K562 (cell line): ENCODE measurements around the gene ASMTL. TPM values are rescaled to one million over a fixed set of nuclear protein-coding genes. Genes with fewer than 3 reads are reported as not detected.

Experiments used
- ARID1B ChIP-seq: fragments of 450-650 bp; IDR thresholded peaks from 2 replicates; pipeline ENCODE4 v1.6.1; 2016; ENCODE audit warnings: antibody characterized with exemption, mild to moderate bottlenecking, inconsistent platforms
- CEBPG ChIP-seq, 3 experiments: fragments of 200-800 bp in 1 of 3; sonication (Bioruptor generic) in 1 of 3; sonication (generic) in 1 of 3; formaldehyde crosslinking in 1 of 3; IDR thresholded peaks in 2 of 3; conservative IDR thresholded peaks in 1 of 3; 2 replicates each; pipeline versions ENCODE4 v1.6.1 to v1.8.0; 2016 to 2022; ENCODE audit warnings: missing compliant biosample characterization in 2 of 3, missing genetic modification characterization in 2 of 3, mild to moderate bottlenecking in 1 of 3, missing genetic modification reagents in 1 of 3
- CHD2 ChIP-seq: IDR thresholded peaks from 2 replicates; pipeline ENCODE4 v1.6.1; 2011; ENCODE audit warnings: low read depth, low read length
- HDAC8 ChIP-seq: fragments of 450-650 bp; IDR thresholded peaks from 2 replicates; pipeline ENCODE4 v1.6.1; 2016; ENCODE audit warnings: mild to moderate bottlenecking, missing genetic modification characterization, moderate library complexity, missing compliant biosample characterization
- HMG20A ChIP-seq: fragments of 450-650 bp; formaldehyde crosslinking; conservative IDR thresholded peaks from 2 replicates; pipeline ENCODE4 v1.4.0; 2020; ENCODE audit warnings: mild to moderate bottlenecking, mixed read lengths
- HNRNPL ChIP-seq: fragments of 200-400 bp; formaldehyde crosslinking; IDR thresholded peaks from 2 replicates; pipeline ENCODE4 v1.6.1; 2017; ENCODE audit warnings: low read depth, mild to moderate bottlenecking, low read length
- MAZ ChIP-seq, 2 experiments: fragments of 450-650 bp in 1 of 2; sonication (generic) in 1 of 2; formaldehyde crosslinking; IDR thresholded peaks in 1 of 2; conservative IDR thresholded peaks in 1 of 2; 2 replicates each; pipeline versions ENCODE4 v1.4.0 to v1.5.0; 2020; ENCODE audit warnings: mild to moderate bottlenecking in 1 of 2, missing genetic modification reagents in 1 of 2
- MED1 ChIP-seq: sonication (generic); formaldehyde crosslinking; IDR thresholded peaks from 2 replicates; pipeline ENCODE4 v1.8.1; 2023; ENCODE audit warnings: missing genetic modification reagents, borderline replicate concordance
- PHB2 ChIP-seq: fragments of 450-650 bp; IDR thresholded peaks from 2 replicates; pipeline ENCODE4 v1.6.1; 2017; ENCODE audit warnings: low read depth
- PHTF2 ChIP-seq: fragments of 250-450 bp; sonication (Bioruptor Pico); IDR thresholded peaks from 2 replicates; pipeline ENCODE4 v1.5.0; 2021; ENCODE audit warnings: mild to moderate bottlenecking
- POLR3A ChIP-seq: IDR thresholded peaks from 2 replicates; pipeline ENCODE4 v1.6.1; 2011; ENCODE audit warnings: borderline replicate concordance, mild to moderate bottlenecking, moderate library complexity; ENCODE audit not compliant: insufficient read length, insufficient read depth; ENCODE audit errors: extremely low read depth
- RBFOX2 ChIP-seq: fragments of 200-400 bp; formaldehyde crosslinking; IDR thresholded peaks from 2 replicates; pipeline ENCODE4 v1.6.1; 2017; ENCODE audit warnings: low read depth, mild to moderate bottlenecking, low read length, moderate library complexity
- RFX5 ChIP-seq: IDR thresholded peaks from 2 replicates; pipeline ENCODE4 v1.6.1; 2011; ENCODE audit warnings: low read depth, mild to moderate bottlenecking, improper control_type of control experiment, low read length
- RUNX1 ChIP-seq: sonication (generic); IDR thresholded peaks from 2 replicates; pipeline ENCODE4 v1.6.1; 2016; ENCODE audit warnings: antibody characterized with exemption, low read depth
- SMAD1 ChIP-seq: fragments of 150-350 bp; IDR thresholded peaks from 2 replicates; pipeline ENCODE4 v1.6.1; 2014; ENCODE audit warnings: low read length, low read depth; ENCODE audit not compliant: partially characterized antibody
- SMAD4 ChIP-seq: fragments of 250-450 bp; sonication (Bioruptor Pico); conservative IDR thresholded peaks from 2 replicates; pipeline ENCODE4 v1.8.0; 2021; ENCODE audit warnings: inconsistent platforms, mild to moderate bottlenecking, moderate library complexity
- TAF15 ChIP-seq: fragments of 200-400 bp; formaldehyde crosslinking; IDR thresholded peaks from 2 replicates; pipeline ENCODE4 v1.6.1; 2017; ENCODE audit warnings: mild to moderate bottlenecking, low read depth, low read length, moderate library complexity
- TBP ChIP-seq: optimal IDR thresholded peaks from 2 replicates; pipeline ENCODE3; 2011; ENCODE audit warnings: low read depth, low read length, improper control_type of control experiment
- ZNF551 ChIP-seq: fragments of 250-450 bp; sonication (Bioruptor Pico); IDR thresholded peaks from 2 replicates; pipeline ENCODE4 v1.5.0; 2021; ENCODE audit warnings: mild to moderate bottlenecking, moderate library complexity
- polyA plus RNA-seq, 8 experiments: library from polyadenylated mRNA; depleted of rRNA in 4 of 8; stranded (reverse) in 5 of 8; unstranded in 3 of 8; fragments of >200 nt; fragmentation: Nextera tagmentation in 2 of 8; fragmentation: Illumina TruSeq in 1 of 8; extraction: Ambion mirVana in 2 of 8; extraction: Trizol in 1 of 8; gene quantifications; 2 replicates each; pipeline versions ENCODE4 v1.2.1 to v1.2.3, GENCODE V29; 2011 to 2014; ENCODE audit warnings: inconsistent platforms in 1 of 8, missing spikeins in 1 of 8
- total RNA-seq, 7 experiments: library from RNA; depleted of rRNA in 6 of 7; stranded (reverse); fragments of >200 nt in 6 of 7; fragmentation: Illumina TruSeq in 2 of 7; extraction: Trizol in 2 of 7; gene quantifications; 2 replicates each; pipeline versions ENCODE4 v1.2.1 to v1.2.3, GENCODE V29; 2011 to 2021; ENCODE audit warnings: low replicate concordance in 1 of 7
- TF ChIP-seq, protein P1 (sequence below), 2 experiments: fragments of 450-650 bp in 1 of 2; sonication (generic) in 1 of 2; formaldehyde crosslinking; conservative IDR thresholded peaks; 2 replicates each; pipeline versions ENCODE4 v1.4.0 to v1.8.1; 2020 to 2022; ENCODE audit warnings: mild to moderate bottlenecking in 1 of 2, missing genetic modification reagents in 1 of 2
- TF ChIP-seq, protein P2 (sequence below): fragments of 250-450 bp; sonication (Bioruptor Pico); IDR thresholded peaks from 2 replicates; pipeline ENCODE4 v1.5.1; 2021; ENCODE audit warnings: mild to moderate bottlenecking
- TF ChIP-seq, protein P3 (sequence below), 2 experiments: fragments of 150-350 bp in 1 of 2; IDR thresholded peaks; 2 replicates each; pipeline ENCODE4 v1.6.1; 2012 to 2016; ENCODE audit warnings: low read depth in 2 of 2, low read length in 2 of 2, mild to moderate bottlenecking in 1 of 2, moderate library complexity in 1 of 2

Gene ASMTL
- total and polyA plus RNA-seq, 9 of the 15 experiments (the other 6 are each of a cell fraction or from before 2014, with no cell fraction given) = 0.56 to 20.6 (median 7.6) TPM

DNA sequence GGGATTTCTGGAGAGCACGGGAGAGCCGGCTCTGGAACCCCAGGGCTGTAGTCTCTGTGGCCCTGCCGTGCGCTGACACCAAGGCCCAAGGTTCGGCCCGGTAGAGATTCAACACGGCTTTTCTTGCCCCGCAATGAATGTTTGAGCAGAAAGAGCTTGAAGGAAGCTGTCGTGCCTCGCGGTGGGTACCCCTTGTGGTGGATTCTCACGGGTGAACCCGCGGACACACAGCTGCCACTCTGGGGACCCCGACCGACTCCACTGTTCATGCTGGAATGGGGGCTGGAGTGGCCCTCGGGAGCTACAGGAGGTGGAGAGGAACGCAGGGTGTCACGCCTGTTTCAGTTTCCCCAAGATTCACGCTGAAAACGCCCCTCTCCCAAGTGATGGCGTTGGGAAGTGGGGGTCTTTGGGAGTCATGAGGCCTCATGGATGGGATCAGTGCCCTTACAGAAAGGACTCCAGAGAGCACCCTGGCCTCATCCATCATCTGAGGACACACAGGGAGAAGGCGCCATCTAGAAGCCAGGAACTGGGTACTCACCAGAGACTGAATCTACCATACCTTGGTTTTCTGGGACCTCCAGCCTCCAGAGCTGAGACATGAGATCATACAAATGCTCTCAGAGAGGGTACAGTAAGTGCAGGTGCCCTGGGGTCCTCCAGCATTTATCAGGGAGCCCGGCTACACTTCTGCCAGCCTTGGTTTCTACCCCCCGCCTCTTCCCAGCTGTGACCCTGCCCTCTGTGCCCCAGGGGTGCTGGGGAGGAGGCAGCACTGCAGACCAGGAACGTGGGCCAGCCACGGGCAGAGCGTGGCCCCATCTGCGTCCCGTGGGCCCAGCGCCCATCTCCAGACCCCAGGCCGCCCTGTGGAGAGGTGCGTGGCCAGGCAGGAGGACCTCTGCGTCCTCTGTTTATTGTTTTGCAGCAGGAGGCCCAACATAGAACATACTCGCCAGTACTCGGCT is 67.2 kb downstream of the ASMTL start (continued):
- TF ChIP-seq CEBPG (CRISPR knock-in tag; IDR thresholded peaks at IDR 0.05) (no peak), CEBPG (tag; conservative IDR thresholded peaks at IDR 0.05 in 1 of 2, IDR thresholded peaks at IDR 0.05 in 1 of 2) (no peak), RUNX1 (no peak), HNRNPL (no peak), ARID1B (no peak), CHD2 (no peak), MED1 (no peak), TBP (no peak), RFX5 (no peak), MAZ (CRISPR knock-in tag; conservative IDR thresholded peaks at IDR 0.05 in 1 of 2, IDR thresholded peaks at IDR 0.05 in 1 of 2) (no peak), SMAD4 (CRISPR knock-in tag) (no peak), POLR3A (no peak), TAF15 (no peak), PHB2 (no peak), RBFOX2 (peak; percentile 67), HDAC8 (tag) (no peak), HMG20A (CRISPR knock-in tag) (no peak), SMAD1 (no peak), PHTF2 (CRISPR knock-in tag) (no peak), ZNF551 (CRISPR knock-in tag) (no peak)
- TF ChIP-seq, protein P1, sequence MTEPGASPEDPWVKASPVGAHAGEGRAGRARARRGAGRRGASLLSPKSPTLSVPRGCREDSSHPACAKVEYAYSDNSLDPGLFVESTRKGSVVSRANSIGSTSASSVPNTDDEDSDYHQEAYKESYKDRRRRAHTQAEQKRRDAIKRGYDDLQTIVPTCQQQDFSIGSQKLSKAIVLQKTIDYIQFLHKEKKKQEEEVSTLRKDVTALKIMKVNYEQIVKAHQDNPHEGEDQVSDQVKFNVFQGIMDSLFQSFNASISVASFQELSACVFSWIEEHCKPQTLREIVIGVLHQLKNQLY (CRISPR knock-in tag; conservative IDR thresholded peaks at IDR 0.05) = no peak
- TF ChIP-seq, protein P2, sequence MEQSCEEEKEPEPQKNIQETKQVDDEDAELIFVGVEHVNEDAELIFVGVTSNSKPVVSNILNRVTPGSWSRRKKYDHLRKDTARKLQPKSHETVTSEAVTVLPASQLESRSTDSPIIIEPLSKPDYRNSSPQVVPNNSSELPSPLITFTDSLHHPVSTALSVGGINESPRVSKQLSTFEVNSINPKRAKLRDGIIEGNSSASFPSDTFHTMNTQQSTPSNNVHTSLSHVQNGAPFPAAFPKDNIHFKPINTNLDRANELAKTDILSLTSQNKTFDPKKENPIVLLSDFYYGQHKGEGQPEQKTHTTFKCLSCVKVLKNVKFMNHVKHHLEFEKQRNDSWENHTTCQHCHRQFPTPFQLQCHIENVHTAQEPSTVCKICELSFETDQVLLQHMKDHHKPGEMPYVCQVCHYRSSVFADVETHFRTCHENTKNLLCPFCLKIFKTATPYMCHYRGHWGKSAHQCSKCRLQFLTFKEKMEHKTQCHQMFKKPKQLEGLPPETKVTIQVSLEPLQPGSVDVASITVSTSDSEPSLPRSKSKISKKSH (CRISPR knock-in tag) = no peak
- TF ChIP-seq, protein P3, sequence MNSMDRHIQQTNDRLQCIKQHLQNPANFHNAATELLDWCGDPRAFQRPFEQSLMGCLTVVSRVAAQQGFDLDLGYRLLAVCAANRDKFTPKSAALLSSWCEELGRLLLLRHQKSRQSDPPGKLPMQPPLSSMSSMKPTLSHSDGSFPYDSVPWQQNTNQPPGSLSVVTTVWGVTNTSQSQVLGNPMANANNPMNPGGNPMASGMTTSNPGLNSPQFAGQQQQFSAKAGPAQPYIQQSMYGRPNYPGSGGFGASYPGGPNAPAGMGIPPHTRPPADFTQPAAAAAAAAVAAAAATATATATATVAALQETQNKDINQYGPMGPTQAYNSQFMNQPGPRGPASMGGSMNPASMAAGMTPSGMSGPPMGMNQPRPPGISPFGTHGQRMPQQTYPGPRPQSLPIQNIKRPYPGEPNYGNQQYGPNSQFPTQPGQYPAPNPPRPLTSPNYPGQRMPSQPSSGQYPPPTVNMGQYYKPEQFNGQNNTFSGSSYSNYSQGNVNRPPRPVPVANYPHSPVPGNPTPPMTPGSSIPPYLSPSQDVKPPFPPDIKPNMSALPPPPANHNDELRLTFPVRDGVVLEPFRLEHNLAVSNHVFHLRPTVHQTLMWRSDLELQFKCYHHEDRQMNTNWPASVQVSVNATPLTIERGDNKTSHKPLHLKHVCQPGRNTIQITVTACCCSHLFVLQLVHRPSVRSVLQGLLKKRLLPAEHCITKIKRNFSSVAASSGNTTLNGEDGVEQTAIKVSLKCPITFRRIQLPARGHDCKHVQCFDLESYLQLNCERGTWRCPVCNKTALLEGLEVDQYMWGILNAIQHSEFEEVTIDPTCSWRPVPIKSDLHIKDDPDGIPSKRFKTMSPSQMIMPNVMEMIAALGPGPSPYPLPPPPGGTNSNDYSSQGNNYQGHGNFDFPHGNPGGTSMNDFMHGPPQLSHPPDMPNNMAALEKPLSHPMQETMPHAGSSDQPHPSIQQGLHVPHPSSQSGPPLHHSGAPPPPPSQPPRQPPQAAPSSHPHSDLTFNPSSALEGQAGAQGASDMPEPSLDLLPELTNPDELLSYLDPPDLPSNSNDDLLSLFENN (IDR thresholded peaks at IDR 0.05; ENCODE audit: low read depth in 2 of 2, low read length in 2 of 2) = no peak
